A673 (cell line): ENCODE measurements around the gene CD300A.

Experiments
- CTCF ChIP-seq: fragments of 300-800, 200-600 bp; sonication (generic); conservative IDR thresholded peaks from 2 replicates; pipeline ENCODE4 v1.5.1; 2017; ENCODE audit warnings: low read depth, mild to moderate bottlenecking, antibody characterized with exemption, low read length, moderate library complexity, mixed read lengths
- EZH2 ChIP-seq: fragments of 200-600 bp; sonication (generic); IDR thresholded peaks from 2 replicates; pipeline ENCODE4 v1.6.1; 2017; ENCODE audit warnings: borderline replicate concordance, low read depth, mild to moderate bottlenecking, mixed read lengths, antibody characterized with exemption, low read length; ENCODE audit not compliant: poor library complexity, severe bottlenecking

- TF ChIP-seq CTCF (no peak), EZH2 (no peak)
These were observed 24.9 kb upstream of the CD300A start for GRCh38 chr17:74441537-74441936.
